DND-41 (cell line): Measurements from ENCODE around the gene SERPINB4.

Source experiments
- ATAC-seq: fragments of 200-7000 bp; cut with Tn5 transposase; 3 replicates; pipeline ENCODE4 v1.9.1; 2021; ENCODE audit warnings: low read depth; ENCODE audit not compliant: insufficient read depth
- DNase-seq: peaks from one replicate; pipeline ENCODE4 v3.0.0-alpha.2; 2020
- H2AFZ ChIP-seq: 2 replicates; pipeline ENCODE4 v1.6.0; 2012; ENCODE audit warnings: low read depth, low read length
- H3K27ac ChIP-seq: 2 replicates; pipeline ENCODE4 v1.5.1; 2012; ENCODE audit warnings: low read length, inconsistent platforms
- H3K27me3 ChIP-seq: fragments of 200-600 bp; sonication (generic); 2 replicates; pipeline ENCODE4 v1.6.0; 2012; ENCODE audit warnings: low read length, mild to moderate bottlenecking, inconsistent platforms; ENCODE audit not compliant: insufficient read depth, poor library complexity
- H3K36me3 ChIP-seq: 2 replicates; pipeline ENCODE4 v1.5.1; 2012; ENCODE audit warnings: low read length, inconsistent platforms; ENCODE audit not compliant: insufficient read depth
- H3K4me1 ChIP-seq: 2 replicates; pipeline ENCODE4 v1.5.1; 2012; ENCODE audit warnings: mild to moderate bottlenecking, low read length; ENCODE audit not compliant: insufficient read depth
- H3K4me2 ChIP-seq: 2 replicates; pipeline ENCODE4 v1.6.0; 2012; ENCODE audit warnings: mild to moderate bottlenecking, moderate library complexity, low read length, inconsistent platforms; ENCODE audit not compliant: insufficient read depth
- H3K4me3 ChIP-seq, 2 experiments: fragments of 200-600 bp in 1 of 2; shearing (Covaris generic) in 1 of 2; 2 replicates each; pipeline ENCODE4 v1.5.1; 2012 to 2016; ENCODE audit warnings: inconsistent platforms in 2 of 2, low read length in 2 of 2, mild to moderate bottlenecking in 2 of 2, low read depth in 1 of 2, moderate library complexity in 1 of 2
- H3K79me2 ChIP-seq: 2 replicates; pipeline ENCODE4 v1.6.0; 2012; ENCODE audit warnings: low read length, inconsistent platforms; ENCODE audit not compliant: insufficient read depth
- H3K9ac ChIP-seq: 2 replicates; pipeline ENCODE4 v1.6.0; 2012; ENCODE audit warnings: low read depth, mild to moderate bottlenecking, inconsistent platforms, low read length, moderate library complexity
- H3K9me3 ChIP-seq: 2 replicates; pipeline ENCODE4 v1.5.1; 2012; ENCODE audit warnings: low read length, moderate library complexity, mild to moderate bottlenecking, inconsistent platforms; ENCODE audit not compliant: insufficient read depth, severe bottlenecking
- H4K20me1 ChIP-seq: 2 replicates; pipeline ENCODE4 v1.6.0; 2012; ENCODE audit warnings: low read length; ENCODE audit not compliant: insufficient read depth
- EZH2 ChIP-seq: IDR thresholded peaks from 3 replicates; pipeline ENCODE4 v1.6.1; 2012; ENCODE audit warnings: borderline replicate concordance, low read depth, mild to moderate bottlenecking, moderate library complexity, low read length, inconsistent platforms; ENCODE audit not compliant: severe bottlenecking
- TF ChIP-seq, protein P1 (sequence below): IDR thresholded peaks from 2 replicates; pipeline ENCODE4 v1.5.1; 2012; ENCODE audit warnings: borderline replicate concordance, low read length, moderate library complexity, mild to moderate bottlenecking; ENCODE audit not compliant: poor library complexity, severe bottlenecking; ENCODE audit errors: extremely low read depth

The SERPINB4 gene

DNA sequence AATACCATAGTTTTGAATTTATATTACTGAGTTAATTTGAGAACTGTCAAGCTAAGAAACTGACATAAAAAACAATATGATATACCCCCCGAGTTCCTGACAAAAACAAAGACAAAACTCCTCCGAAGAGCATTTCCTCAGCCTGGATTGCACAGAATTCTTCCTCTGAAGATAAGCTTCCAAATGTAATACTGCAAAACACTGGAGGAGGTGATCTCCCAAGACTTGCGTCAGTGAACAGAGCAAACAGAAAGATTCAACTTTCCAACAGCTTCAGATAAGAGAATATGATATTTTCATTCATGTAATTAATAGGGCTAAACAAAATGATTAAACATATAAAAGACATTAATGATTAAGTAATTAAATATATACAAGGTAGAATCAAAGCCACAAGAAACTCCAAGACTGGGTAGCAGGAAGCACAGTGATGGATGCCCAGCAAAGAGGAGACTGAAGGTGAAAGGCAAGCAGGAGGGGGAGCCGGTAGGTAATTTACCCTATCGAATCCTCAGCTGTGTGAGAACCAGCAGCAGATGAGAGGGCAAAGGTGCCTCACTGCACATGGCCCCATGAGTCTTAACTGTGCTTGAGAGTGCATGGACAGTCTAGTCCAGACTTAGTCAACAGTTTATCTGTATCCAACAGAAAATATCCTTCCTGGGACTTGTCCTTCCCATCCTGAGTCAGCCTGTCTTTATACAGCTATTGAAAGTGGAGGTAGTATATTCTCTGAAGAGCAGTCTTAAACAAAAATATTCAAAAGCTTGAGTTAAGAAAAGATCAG, 36.0 kb upstream of the SERPINB4 start:
- no peak for DNase-seq
- Histone ChIP-seq H4K20me1 (no peaks in the 10 kb centered on the region), H3K79me2 (no peaks in the 10 kb centered on the region), H3K9me3 (no peaks in the 10 kb centered on the region), H3K9ac (no peak overlapping the region), H3K4me1 (no peaks in the 10 kb centered on the region), H2AFZ (no peak overlapping the region), H3K27me3 (no peaks in the 10 kb centered on the region), H3K36me3 (no peaks in the 10 kb centered on the region), H3K4me2 (no peak overlapping the region), H3K27ac (no peak overlapping the region), H3K4me3 (no peak overlapping the region)
- no peak for TF ChIP-seq EZH2
- ATAC-seq: no peak

DNA sequence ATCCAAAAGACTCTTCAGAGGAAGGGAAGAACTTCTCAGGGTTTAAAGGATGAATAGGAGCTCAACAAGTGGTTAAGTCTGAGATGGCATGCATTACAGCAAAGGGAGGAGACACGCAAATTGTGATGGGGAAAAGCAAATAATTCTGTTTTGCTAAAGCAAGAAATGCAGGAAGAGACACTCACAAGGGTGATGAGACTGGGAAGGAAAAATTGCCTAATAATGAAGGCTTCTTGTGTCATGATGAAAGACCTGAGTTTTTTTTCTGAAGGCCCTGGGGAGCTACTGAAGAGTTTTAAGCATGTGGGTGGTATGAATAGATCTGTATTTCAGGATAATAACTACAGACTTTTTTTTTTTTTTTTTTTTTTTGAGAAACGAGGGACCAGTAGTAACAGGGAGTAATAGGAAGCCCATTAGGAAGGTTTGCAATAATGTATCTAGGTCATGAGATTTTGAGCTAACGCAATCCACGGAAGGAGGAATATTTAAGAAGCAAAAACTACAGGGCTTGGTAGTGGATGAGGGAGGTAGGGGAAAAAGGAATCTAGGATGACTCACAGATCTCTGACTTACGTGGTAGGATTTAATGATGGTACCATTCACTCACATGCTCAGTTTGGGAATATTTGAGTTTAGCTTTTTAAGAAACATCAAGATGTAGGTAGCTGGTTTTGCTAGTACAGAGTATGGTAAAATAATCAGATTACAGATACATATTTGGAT, 33.6 kb upstream of the SERPINB4 start:
- H3K27ac ChIP-seq: no peak overlapping the region
- DNase-seq (no peak), ATAC-seq (no peak)
- no peaks in the 10 kb centered on the region for H3K36me3 ChIP-seq
- H3K9ac ChIP-seq: no peak overlapping the region
- TF ChIP-seq EZH2: no peak
- TF ChIP-seq, protein P1, sequence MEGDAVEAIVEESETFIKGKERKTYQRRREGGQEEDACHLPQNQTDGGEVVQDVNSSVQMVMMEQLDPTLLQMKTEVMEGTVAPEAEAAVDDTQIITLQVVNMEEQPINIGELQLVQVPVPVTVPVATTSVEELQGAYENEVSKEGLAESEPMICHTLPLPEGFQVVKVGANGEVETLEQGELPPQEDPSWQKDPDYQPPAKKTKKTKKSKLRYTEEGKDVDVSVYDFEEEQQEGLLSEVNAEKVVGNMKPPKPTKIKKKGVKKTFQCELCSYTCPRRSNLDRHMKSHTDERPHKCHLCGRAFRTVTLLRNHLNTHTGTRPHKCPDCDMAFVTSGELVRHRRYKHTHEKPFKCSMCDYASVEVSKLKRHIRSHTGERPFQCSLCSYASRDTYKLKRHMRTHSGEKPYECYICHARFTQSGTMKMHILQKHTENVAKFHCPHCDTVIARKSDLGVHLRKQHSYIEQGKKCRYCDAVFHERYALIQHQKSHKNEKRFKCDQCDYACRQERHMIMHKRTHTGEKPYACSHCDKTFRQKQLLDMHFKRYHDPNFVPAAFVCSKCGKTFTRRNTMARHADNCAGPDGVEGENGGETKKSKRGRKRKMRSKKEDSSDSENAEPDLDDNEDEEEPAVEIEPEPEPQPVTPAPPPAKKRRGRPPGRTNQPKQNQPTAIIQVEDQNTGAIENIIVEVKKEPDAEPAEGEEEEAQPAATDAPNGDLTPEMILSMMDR: no peak
- H3K4me2 ChIP-seq: no peak overlapping the region
- H3K4me3 ChIP-seq: no peak overlapping the region
- H2AFZ ChIP-seq: no peak overlapping the region
- no peaks in the 10 kb centered on the region for H3K9me3 ChIP-seq
- no peaks in the 10 kb centered on the region for H3K4me1 ChIP-seq
- H3K79me2 ChIP-seq: no peaks in the 10 kb centered on the region
- H3K27me3 ChIP-seq: no peaks in the 10 kb centered on the region
- no peaks in the 10 kb centered on the region for H4K20me1 ChIP-seq

DNA sequence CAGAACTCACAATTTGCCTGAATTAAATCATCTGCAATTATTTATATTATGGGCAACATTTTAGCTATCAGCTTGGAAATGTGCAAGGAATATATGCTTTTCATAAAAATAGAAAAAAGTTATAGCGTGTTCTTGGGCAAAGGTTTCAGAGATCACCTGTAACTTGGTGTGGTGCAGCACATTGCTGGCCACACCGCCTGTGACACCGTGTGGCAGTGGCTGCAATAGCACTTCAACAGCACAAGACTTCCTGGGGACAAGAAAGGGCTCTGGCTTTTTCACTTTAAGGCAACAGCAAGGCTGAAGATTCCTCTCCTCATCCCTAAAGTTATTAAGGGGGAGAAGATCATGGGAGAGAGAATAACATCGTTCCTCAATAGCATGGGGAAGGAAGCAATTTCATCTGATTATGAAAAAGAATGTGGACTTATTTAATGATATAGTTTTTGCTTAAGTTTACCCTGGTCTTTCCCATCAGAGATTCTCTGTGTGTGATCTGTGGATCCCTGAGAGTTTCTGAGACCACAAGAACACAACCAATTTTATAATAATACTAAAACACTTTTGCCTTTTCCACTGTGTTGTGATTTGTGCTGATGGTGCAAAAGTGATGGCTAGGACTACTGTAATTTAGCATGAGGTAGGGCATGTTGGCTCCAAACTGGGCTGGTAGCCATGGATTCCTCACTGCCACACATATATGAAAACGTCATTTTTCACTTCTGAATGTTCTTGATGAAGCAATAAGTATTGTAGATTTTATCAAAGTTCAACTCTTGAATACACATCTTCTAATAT, 32.7 kb upstream of the SERPINB4 start:
- no peak overlapping the region for H3K27ac ChIP-seq
- no peak for DNase-seq

More for the DNA sequence above, 32.7 kb upstream of the SERPINB4 start:
- H3K79me2 ChIP-seq: no peaks in the 10 kb centered on the region
- H3K36me3 ChIP-seq: no peaks in the 10 kb centered on the region
- no peak overlapping the region for H3K4me2 ChIP-seq
- no peaks in the 10 kb centered on the region for H3K4me1 ChIP-seq
- H3K27me3 ChIP-seq: no peaks in the 10 kb centered on the region
- no peak overlapping the region for H2AFZ ChIP-seq
- H3K4me3 ChIP-seq: no peak overlapping the region
- TF ChIP-seq EZH2: no peak
- TF ChIP-seq, protein P1: peak; percentile 42
- ATAC-seq: peak; percentile 62; the same call in 2 of the 3 replicates
- no peaks in the 10 kb centered on the region for H3K9me3 ChIP-seq
- H4K20me1 ChIP-seq: no peaks in the 10 kb centered on the region
- H3K9ac ChIP-seq: no peak overlapping the region
